ENCODE measurements around the gene RFX3.

The RFX3 gene

DNA sequence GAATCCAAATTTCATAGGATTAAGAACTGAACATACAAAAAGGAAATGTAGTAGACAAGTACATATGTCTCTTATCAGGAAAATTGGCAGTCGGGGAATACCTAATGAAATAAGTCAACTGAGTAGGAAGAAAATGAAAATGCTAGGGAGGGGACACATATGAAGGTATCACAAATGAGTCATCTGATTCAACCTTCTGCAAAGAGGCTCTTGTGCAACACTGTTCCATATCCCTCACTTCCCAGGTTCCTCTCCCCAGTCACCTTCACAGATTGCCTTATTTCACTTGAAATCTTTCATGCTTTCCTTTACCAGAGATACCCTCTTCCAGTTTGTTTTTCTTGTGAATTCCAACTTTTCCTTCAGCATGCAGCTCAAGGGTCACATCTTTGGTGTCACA is 139.0 kb downstream of the RFX3 start:
- H3K4me3 ChIP-seq (ENCODE audit: low read depth, low read length), result no peak overlapping the region
- ChIA-PET POLR2A (interaction anchor here (0.6 kb wide), 1 partner anchor 14 kb away, joined by 3 read pairs; no protein-coding TSS in a partner anchor), CTCF (no interaction called here)
- TF ChIP-seq CTCF (IDR thresholded peaks at IDR 0.05; ENCODE audit: insufficient read depth, low read length, missing control alignments), result no peak
- no peak for DNase-seq (ENCODE audit: low read depth, low spot score)

DNA sequence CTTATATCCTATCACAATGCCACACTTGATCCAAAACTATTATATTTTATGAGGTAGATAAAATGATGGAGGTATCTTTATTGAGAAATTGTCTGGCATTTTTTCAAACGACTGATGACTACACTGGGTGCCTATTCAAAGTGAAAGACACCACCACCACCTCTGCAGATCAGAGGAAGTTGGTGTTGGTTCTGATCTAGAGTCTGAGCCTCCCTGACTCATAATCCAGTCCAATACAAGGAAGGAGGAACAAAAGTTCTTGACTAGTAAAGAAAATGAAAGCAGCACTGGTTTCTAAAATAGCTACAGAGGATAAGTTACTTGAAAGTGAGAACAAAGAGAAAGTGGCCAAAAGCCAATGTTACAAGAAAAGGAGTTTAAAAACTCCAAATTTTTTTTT is 139.9 kb downstream of the RFX3 start:
- no peak for TF ChIP-seq CTCF (IDR thresholded peaks at IDR 0.05; ENCODE audit: insufficient read depth, low read length, missing control alignments)
- DNase-seq (ENCODE audit: low read depth, low spot score), result no peak
- ChIA-PET CTCF (no interaction called here), POLR2A (no interaction called here)
- no peak overlapping the region for H3K4me3 ChIP-seq (ENCODE audit: low read depth, low read length)

GRCh38 chr9:3371842-3372241 is 154.0 kb downstream of the RFX3 start:
- no peak for DNase-seq (ENCODE audit: low read depth, low spot score)
- no peak overlapping the region for H3K4me3 ChIP-seq (ENCODE audit: low read depth, low read length)
- TF ChIP-seq CTCF (IDR thresholded peaks at IDR 0.05; ENCODE audit: insufficient read depth, low read length, missing control alignments), result no peak
- ChIA-PET POLR2A (no interaction called here), CTCF (no interaction called here)

DNA sequence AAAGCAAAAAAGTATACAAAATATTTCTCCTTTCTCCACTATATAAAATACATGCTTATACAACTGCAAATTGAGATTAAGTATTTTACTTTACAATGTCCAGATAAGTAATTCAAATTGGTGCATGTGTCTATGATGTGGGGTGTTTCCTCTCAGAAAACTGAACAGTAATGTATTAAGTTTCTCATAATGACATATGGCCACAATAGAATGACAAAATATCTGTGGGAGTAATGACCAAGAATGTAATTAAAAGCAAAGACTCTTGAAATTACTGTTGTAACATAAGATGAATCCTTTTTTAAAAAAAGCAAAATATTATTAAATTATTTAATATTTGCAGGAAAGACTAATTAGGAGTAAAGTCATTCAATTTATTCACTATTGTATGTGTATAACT is 155.1 kb downstream of the RFX3 start:
- H3K4me3 ChIP-seq (ENCODE audit: low read depth, low read length), result no peak overlapping the region
- CTCF ChIA-PET, result no interaction called here
- no peak for TF ChIP-seq CTCF (IDR thresholded peaks at IDR 0.05; ENCODE audit: insufficient read depth, low read length, missing control alignments)
- DNase-seq (ENCODE audit: low read depth, low spot score), result no peak
- POLR2A ChIA-PET, result no interaction called here

DNA sequence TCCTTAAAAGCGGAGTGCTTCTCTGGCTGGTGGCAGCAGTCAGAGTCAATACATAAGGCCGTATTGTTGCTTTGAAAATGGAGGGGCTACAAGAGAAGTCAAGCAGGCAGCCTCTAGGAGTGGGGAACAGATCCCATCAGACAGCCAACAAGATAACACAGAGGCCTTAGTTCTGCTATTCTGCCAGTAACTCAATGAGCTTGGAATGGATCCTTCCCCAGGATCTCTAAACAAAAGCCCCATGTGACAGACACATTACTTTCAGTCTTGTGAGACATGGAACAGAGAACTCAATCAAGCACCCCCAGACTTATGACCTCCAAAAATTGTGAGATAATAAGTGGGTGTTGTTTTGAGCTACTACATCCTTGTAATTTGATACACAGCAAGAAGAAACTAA is 158.6 kb downstream of the RFX3 start:
- CTCF ChIA-PET, result no interaction called here
- POLR2A ChIA-PET, result no interaction called here
- no peak overlapping the region for H3K4me3 ChIP-seq (ENCODE audit: low read depth, low read length)
- no peak for DNase-seq (ENCODE audit: low read depth, low spot score)
- no peak for TF ChIP-seq CTCF (IDR thresholded peaks at IDR 0.05; ENCODE audit: insufficient read depth, low read length, missing control alignments)

GRCh38 chr9:3361689-3362392 is 164.0 kb downstream of the RFX3 start:
- H3K4me3 ChIP-seq (ENCODE audit: low read depth, low read length), result no peak overlapping the region
- DNase-seq (ENCODE audit: low read depth, low spot score), result no peak
- TF ChIP-seq CTCF (IDR thresholded peaks at IDR 0.05; ENCODE audit: insufficient read depth, low read length, missing control alignments), result no peak
- POLR2A ChIA-PET, result no interaction called here
- CTCF ChIA-PET, result no interaction called here
